ENCODE data around the gene EXOC3. TPM values are rescaled to one million over a fixed set of nuclear protein-coding genes. Genes with fewer than 3 reads are reported as not detected.

EXOC3 gene
- total RNA-seq, 4 donors from 2014 or later, result 39.1 to 54.6 (median 42.8) TPM

GRCh38 chr5:421287-421880 is 21.6 kb upstream of the EXOC3 start:
- H3K36me3 ChIP-seq, result no peaks in the 10 kb centered on the region
- H3K4me1 ChIP-seq, result peaks cover 0 to under 1% (median 0%) of the 10 kb centered on the region in 3 donors
- no peak overlapping the region for H3K27ac ChIP-seq
- H3K27me3 ChIP-seq, result no peaks in the 10 kb centered on the region
- TF ChIP-seq POLR2A (IDR thresholded peaks at IDR 0.05), result no peak
- no peak for TF ChIP-seq CTCF (IDR thresholded peaks at IDR 0.05)
- no peaks in the 10 kb centered on the region for H3K9me3 ChIP-seq
- WGBS, 2 donors, result 84 to 98% methylated on average over 5 to 8 of the region's 34 CpGs
- DNase-seq, result no peak
- no peak overlapping the region for H3K4me3 ChIP-seq
- intact Hi-C loops (cut with DNase I), result no loop called here

- TF ChIP-seq CTCF (IDR thresholded peaks at IDR 0.05) (no peak), POLR2A (IDR thresholded peaks at IDR 0.05) (no peak)
- 82 to 91% methylated on average over 6 to 13 of the region's 13 CpGs for WGBS, 2 donors
- DNase-seq, result no peak
- intact Hi-C loops (cut with DNase I), result no loop called here
- Histone ChIP-seq H3K27me3 (no peaks in the 10 kb centered on the region), H3K9me3 (no peaks in the 10 kb centered on the region), H3K36me3 (no peaks in the 10 kb centered on the region), H3K27ac (no peak overlapping the region), H3K4me3 (no peak overlapping the region), H3K4me1 (no peaks in the 10 kb centered on the region)
Observed at GRCh38 chr5:421901-422300, 21.1 kb upstream of the EXOC3 start.

GRCh38 chr5:422323-423232 is 20.4 kb upstream of the EXOC3 start:
- WGBS, 2 donors, result 84 to 86% methylated on average over 23 to 32 of the region's 32 CpGs

GRCh38 chr5:423233-423565 is 19.8 kb upstream of the EXOC3 start:
- Histone ChIP-seq H3K27me3 (peaks cover 0 to 2% (median 0%) of the 10 kb centered on the region in 4 donors), H3K4me3 (no peak overlapping the region), H3K9me3 (no peaks in the 10 kb centered on the region), H3K4me1 (no peaks in the 10 kb centered on the region), H3K27ac (no peak overlapping the region), H3K36me3 (no peaks in the 10 kb centered on the region)
- 67 to 78% methylated on average over 3 to 6 of the region's 9 CpGs for whole genome bisulfite sequencing, 2 donors
- DNase-seq, result no peak
- TF ChIP-seq POLR2A (IDR thresholded peaks at IDR 0.05) (no peak), CTCF (IDR thresholded peaks at IDR 0.05) (no peak)
- intact Hi-C loops (cut with DNase I), result no loop called here

More at GRCh38 chr5:422323-423232, 20.4 kb upstream of the EXOC3 start:
- Histone ChIP-seq H3K36me3 (no peaks in the 10 kb centered on the region), H3K27me3 (no peaks in the 10 kb centered on the region), H3K4me3 (no peak overlapping the region), H3K4me1 (no peaks in the 10 kb centered on the region), H3K9me3 (no peaks in the 10 kb centered on the region), H3K27ac (no peak overlapping the region)
- no peak for TF ChIP-seq POLR2A (IDR thresholded peaks at IDR 0.05)
- no peak for TF ChIP-seq CTCF (IDR thresholded peaks at IDR 0.05)
- intact Hi-C loops (cut with DNase I), result no loop called here
- DNase-seq, result no peak

- Histone ChIP-seq H3K27ac (no peak overlapping the region), H3K27me3 (peaks cover 0 to 8% (median 0%) of the 10 kb centered on the region in 4 donors), H3K4me1 (no peaks in the 10 kb centered on the region), H3K4me3 (no peak overlapping the region), H3K36me3 (no peaks in the 10 kb centered on the region), H3K9me3 (no peaks in the 10 kb centered on the region)
- TF ChIP-seq CTCF (IDR thresholded peaks at IDR 0.05), result no peak
- no peak for TF ChIP-seq POLR2A (IDR thresholded peaks at IDR 0.05)
- DNase-seq, result no peak
- intact Hi-C loops (cut with DNase I), result no loop called here
- WGBS, 2 donors, result 72 to 76% methylated on average over 10 to 19 of the region's 24 CpGs
Observed at GRCh38 chr5:423626-424261, 19.2 kb upstream of the EXOC3 start.
